HS-5 (cell line): ENCODE data around the gene SPNS3.

Experiments
- DNase-seq: peaks from one replicate; pipeline ENCODE4 v3.0.0-alpha.2; 2012; ENCODE audit warnings: low read depth

Gene SPNS3

GRCh38 chr17:4508207-4508606 is 74.5 kb downstream of the SPNS3 start:
- no peak for DNase-seq

DNA sequence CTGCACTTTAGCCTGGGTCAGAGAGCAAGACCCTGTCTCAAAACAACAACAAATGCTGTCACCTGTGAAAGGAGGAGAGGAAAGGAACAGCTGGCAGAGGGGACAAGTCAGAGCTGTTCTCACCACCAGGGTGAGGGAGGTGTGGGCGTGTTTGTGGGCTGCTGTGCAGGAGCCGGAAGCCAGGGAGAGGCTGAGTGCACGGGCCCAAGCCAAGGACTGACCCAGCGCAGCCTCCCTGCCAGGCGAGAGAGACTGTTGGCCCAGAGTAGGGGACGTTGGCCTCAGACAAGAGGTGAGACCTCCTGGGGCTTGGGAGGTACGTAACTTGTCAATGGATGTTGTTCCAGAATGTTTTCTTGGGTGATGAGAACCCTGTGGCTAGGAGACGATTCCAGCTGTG is 75.7 kb downstream of the SPNS3 start:
- no peak for DNase-seq

DNA sequence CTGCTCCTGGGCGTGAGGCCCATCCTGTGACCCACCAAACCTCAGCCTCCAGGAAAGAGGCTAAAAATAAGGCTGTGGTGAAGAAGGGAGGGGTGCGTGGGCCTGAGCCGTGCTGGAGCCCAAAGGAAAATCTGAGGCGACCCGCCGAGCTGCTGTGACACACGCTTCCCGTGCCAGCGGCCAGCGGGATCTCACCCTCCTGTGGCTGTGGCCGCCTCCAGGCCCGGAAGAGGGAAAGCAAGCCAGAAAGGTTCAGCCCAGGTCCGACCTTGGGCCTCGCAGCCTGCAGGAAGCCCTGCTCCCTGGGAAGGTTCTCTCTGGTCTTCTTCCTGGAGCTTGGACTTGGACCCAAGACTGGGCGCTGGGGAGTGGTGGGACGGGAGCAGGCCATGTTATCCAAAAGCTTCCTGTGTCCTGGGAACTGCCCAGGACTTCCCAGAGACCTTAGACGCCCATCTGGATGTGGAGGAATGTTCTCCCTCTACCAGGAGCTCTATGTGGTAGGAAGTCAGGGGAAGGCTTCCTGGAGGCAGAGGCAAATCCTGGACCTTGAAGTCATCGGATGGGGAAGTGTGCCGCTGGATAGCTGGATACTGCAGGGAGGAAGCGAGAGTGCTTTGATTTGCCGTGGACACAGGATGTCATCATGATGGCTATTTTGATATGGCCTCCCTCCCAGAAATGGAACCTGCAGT is 76.3 kb downstream of the SPNS3 start:
- DNase-seq = no peak

DNA sequence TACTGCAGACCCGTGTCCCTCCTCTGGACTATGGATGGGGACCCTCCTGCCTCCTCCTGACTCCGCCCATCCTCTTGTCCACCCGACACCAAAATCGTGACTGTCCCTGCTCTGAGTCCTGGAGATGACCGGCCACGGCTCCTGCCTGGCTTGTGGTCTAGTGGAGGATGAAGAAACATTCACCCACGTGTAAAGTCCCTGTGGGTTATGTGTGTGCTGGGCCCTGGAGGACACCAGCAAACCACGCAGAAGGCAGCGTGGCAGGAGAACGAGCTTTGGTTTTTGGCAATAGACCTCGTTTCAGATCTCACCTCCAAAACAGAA is 76.8 kb downstream of the SPNS3 start:
- no peak for DNase-seq

DNA sequence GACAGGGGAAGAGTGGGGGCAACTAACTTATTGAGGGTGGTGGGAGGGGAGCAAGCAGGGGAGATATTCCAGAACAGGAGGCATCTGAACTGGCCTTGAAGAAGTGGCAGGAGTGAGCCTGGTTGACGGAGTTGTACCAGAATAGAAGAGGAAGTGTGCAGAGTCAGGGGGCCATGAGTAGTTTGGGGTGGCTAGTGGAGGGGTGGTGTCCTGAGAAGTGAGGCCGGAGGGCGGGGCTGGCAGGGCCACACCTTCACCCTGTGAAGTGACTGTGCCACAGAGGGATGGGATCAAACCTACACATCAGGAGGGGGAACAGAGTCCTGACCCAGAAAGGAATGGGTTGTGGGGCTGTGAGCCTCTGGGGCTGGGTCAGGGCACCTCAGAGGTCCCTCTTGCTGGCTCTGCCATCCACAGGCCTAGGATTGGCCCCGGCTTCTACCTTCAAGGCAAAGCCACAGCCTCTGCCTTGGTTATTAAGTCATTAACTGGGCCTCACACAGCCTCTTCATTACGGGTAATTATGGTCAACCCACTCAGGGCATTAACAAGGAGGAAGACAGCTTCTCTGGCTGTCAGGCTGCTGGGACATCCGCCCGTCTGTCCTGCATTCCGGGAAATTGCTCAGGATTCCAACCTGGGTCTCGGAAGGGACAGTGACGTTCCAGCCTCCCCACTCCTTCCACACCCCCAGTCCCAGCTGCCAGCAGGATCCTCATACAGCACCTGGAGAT is 77.6 kb downstream of the SPNS3 start:
- no peak for DNase-seq

GRCh38 chr17:4512156-4513112 is 78.7 kb downstream of the SPNS3 start:
- no peak for DNase-seq

DNA sequence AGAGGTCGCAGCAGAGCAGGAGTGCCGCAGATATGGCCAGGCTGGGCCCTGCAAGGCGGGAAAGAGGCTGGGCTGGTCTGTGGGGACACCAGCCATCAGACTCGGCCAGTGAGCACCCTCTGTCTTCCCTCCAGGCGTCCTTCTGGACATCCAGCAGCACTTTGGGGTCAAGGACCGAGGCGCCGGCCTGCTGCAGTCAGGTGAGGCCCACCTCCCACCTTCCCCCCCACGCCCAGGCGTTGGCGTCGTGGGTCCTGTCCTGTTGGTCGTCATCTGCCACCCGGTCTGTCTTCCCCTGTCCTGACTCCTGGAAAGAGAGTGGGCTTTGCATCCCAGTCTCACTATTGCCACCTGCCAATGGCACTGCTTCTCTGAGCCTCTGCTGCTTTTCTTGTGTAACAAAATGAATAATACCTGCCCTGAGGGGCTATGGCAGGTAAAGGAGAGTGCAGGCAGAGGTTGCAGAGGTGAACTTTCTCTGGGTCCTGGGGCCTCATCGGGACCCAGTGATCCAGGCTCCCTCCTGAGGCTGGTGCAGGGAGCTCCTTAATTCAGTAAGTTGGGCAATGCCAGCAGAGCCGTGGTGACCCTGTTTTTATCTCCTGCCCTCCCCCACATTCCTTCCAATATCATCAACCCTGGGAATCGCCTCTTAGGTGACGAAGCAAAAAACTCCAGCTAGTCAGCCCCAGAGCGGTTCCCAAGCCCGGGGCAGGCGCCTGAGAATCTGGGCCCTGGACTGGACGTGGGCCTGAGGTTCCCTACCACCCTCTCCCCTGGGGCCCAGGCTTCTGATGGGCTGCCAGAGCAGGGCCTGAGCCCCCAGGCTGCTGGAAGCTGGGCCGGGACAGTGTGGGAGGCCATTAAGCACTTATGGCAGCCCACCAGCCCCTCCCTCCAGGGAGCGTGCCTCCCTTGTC is 79.6 kb downstream of the SPNS3 start:
- no peak for DNase-seq

GRCh38 chr17:4514206-4514605 is 80.5 kb downstream of the SPNS3 start:
- DNase-seq = no peak

GRCh38 chr17:4514779-4515178 is 81.0 kb downstream of the SPNS3 start:
- no peak for DNase-seq

- DNase-seq = no peak
These were observed 81.8 kb downstream of the SPNS3 start for GRCh38 chr17:4515501-4515900.

DNA sequence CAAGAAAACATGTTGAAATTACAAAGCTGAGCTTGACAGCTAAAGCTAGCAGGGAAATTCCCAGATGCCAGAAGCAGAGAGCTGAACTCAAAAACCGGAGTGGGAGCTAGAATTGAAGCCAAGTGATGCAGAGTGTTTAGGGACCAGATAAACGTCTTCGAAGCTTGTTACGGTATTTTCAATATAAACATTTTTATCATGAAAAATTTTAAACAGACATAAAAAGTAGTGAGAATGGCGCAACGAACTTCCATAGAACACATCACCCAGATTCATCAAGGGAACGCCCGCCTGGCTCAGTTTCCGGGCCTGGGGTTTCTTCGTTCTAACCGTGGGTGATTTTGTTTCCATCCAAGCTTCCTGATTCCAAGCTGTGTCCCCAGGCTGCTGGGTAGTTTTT is 83.0 kb downstream of the SPNS3 start:
- DNase-seq = no peak

DNA sequence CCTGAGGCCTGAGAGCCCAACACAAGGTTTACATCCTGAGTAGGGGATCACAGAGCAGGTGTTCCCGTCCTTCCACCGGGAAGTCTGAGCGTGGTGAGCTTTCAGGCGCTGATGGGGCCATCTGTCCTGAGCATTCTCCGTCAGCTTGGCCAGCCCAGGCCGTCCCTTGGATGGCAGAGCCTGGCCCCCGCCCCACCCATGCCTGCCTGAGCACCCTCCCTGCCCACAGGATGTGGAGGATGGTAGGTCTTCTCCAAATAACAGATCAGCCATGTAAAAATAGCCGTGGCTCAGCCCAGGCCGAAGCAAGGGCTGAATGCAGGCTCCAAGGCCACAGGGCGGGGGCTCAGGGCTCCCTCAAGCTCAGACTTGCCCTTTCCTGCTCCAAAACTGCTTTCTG is 85.2 kb downstream of the SPNS3 start:
- no peak for DNase-seq

GRCh38 chr17:4519361-4519788 is 85.6 kb downstream of the SPNS3 start:
- DNase-seq = no peak

- no peak for DNase-seq
These were observed 86.5 kb downstream of the SPNS3 start for GRCh38 chr17:4520060-4520893.

GRCh38 chr17:4520894-4521600 is 87.3 kb downstream of the SPNS3 start:
- no peak for DNase-seq

- DNase-seq = no peak
These were observed 88.9 kb downstream of the SPNS3 start for GRCh38 chr17:4522661-4523060.

GRCh38 chr17:4523946-4524345 is 90.2 kb downstream of the SPNS3 start:
- no peak for DNase-seq

- DNase-seq = no peak
These were observed 92.1 kb downstream of the SPNS3 start for GRCh38 chr17:4525691-4526397.

- DNase-seq = no peak
These were observed 93.4 kb downstream of the SPNS3 start for GRCh38 chr17:4527134-4527533.
